ENCODE data around the gene ACAP3.

The ACAP3 gene

DNA sequence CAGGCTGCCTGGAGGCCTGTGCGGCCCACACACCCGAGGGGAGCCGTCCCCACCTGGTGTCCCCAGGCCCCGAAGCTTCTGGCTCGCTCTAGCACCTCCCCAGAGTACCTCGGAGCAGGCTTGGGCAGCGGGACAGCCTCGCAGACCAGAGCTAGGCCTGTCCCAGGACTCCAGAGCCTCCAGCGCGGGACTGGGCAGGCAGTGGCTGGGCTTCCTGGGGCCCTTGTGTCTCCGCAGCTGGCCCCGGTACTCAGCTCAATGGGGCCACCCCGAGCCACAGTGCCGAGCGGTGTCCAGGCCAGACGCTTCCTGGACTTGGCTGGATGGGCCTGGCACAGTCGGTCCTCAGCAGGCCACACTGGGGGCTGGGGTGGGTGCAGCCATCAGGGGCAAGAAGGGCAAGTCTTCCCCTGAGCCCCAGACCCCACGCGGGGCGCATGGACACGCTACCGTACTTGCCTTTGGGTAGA lies 22.6 kb downstream of the ACAP3 start:
- DNase-seq (ENCODE audit: low read depth) = no peak

DNA sequence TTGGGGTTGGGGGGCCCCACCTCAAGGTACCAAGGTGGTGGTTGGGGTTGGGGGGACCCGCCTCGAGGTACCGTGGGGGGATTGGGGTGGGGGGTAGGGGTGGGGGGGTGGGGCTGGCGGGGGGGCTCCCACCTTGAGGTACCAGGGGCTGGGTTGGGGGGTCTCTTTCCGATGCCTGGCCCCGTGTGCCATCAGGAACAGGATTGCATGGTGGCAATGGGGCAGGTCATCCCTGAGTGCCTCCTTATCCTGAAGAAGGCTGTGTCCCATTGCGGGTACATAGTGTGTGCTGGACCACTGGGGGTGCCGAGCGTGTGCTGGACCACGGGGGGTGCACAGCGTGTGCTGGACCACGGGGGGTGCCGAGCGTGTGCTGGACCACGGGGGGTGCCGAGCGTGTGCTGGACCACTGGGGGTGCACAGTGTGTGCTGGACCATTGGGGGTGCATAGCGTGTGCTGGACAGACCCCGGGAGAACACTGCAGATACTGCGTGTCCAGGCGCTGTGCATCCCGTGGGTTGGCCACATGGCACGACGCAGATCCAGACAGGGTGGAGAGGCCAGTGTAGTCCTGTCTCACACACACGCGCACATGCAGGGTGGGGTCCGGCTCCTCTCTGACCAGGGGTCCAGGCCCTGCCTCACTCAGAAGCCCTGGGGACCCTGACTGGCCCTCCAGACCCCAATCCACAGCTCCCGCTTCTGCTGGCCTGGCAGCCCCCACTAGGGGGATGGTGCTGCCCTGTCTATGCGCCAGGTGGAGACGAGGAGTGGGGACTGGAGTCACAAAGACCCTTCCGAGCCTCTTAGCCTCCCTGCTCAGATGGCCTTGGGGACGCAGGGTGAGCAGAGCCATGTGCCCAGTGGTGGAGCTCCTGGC lies 23.3 kb downstream of the ACAP3 start:
- DNase-seq (ENCODE audit: low read depth) = no peak

DNA sequence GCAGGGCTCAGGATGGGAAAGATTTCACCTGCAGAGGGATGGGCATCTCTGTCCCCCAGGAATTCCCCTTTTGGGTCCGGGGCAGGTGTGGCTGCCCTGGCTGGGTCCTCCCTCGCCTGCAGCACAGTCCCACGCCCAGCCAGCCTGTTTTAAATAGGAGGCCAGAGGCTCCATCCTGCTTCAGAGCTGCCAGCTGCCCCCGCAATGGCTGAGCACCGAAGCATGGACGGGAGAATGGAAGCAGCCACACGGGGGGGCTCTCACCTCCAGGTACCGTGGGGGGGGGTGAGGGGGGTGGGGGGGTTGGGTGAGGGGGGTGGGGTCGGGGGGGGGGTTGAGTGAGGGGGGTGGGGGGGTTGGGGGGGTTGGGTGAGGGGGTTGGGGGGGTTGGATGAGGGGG lies 23.9 kb downstream of the ACAP3 start:
- DNase-seq (ENCODE audit: low read depth) = no peak

DNA sequence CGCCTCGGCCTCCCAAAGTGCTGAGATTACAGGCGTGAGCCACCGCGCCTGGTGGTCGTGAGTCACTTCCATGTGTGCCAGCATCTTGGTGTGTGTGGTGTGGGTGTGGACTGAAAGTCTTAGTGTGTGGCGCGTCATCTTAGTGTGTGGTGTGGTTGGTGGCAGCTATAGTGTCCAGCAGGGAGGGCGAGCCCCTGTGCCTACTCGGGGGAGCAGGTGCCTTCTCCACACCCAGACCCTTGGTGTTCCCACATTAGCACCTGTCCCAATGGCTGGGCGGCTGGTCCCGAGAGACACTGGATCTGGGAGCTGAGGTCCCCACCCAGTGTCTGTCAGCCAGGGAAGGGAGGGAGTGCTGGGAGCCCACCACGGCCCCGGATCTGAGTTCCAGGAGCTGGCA lies 24.7 kb downstream of the ACAP3 start:
- DNase-seq (ENCODE audit: low read depth) = no peak

DNA sequence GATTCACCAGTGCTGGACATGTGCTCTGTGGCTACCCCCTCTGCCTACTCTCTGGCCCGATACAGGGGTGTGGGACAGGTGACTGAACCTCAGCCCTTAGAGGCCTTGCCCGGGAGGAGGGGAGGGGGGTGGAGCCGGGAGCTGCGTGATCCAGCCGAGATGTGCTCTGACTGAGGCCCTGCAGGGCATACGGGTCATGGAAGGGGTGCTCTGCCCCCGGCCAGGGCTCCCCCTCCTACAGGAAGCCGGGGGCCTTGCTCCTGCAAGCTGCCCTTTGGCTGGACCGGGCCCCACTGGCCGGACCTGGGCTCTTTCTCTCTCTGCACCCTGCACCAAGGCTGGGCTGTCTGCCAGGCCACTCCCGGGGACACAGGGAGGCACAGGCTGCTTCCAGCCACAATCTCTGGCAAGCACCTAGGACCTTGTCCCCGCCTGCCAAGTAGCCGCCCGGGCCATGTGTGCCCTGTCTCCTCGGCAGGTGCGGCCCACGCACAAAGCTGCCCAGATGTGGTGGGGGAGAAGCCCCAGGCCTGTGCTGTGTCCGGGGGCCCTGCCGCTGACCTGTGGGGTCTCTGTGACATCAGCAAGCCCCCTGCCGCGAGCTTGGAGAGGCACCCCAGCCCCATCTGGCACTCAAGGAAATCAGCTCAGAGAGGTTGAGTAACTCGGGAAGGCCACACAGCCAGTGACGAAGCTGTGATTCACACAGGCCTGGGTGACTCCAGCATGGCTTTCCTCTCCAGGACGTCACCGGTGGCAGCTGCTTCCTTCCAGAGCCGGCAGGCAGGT lies 26.0 kb downstream of the ACAP3 start:
- no peak for DNase-seq (ENCODE audit: low read depth)

DNA sequence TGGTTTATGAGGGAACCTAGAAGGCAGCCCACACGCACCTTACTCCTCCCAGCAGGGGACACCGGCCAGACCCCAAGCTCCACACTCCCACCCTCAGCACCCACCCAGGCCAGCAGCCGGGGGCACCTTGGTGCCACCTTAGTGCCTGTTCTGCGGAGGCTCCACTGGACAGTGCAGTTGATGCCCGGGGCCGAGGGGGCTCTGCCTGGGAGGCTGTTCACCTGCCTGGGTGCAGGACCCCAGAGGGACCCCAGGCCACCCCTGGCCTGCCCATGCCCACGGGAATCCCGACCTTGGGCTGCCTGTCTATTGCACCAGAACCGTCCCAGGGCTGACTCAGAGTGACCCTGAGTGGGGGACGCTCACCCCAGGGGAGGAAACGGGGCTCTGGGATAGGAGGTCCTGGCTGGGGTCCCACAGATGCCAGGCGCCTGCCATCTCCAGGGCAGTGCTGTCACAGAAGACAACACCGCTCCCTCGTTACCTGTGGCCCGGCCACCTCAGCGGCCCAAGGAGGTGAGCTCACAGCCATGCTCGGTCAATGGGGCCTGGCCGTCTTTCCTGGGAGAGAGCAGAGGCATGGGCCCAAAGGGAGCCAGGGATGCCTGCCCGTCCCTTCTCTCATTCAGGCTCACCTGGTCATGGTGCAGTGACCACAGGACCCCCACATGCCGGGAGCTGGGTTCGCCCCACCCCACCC lies 26.8 kb downstream of the ACAP3 start:
- no peak for DNase-seq (ENCODE audit: low read depth)

DNA sequence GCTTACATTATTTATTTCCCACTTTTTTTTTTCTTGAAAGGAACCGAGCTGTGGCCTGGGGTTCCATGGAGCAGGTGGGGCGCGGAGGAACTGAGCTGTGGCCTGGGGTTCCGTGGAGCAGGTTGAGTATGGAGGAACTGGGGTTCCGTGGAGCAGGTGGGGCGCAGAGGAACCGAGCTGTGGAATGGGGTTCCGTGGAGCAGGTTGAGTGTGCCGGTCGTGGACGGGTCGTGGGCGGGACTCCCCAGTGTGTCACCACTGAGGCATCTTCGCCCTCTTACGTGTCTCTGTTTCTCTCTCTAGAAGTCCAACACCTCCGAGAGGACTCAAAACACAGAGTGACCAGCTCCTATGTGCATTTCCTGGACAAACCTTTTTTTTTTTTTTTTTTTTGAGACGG lies 28.7 kb downstream of the ACAP3 start:
- no peak for DNase-seq (ENCODE audit: low read depth)

DNA sequence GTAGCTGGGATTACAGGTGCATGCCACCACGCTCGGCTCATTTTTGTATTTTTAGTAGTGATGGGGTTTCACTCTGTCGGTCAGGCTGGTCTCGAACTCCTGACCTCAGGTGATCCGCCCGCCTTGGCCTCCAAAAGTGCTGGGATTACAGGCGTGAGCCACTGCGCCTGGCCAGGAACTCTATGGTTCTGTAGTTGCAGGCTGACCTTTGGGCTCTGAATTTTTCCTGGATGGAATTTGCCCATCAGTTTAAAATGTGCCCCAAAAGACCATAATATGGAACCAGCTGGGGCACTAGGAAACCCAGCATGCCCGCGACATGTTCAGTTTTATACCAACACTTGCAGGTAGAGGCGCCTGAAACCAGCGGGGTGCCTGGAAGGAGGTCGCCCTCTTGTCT lies 29.1 kb downstream of the ACAP3 start:
- no peak for DNase-seq (ENCODE audit: low read depth)

DNA sequence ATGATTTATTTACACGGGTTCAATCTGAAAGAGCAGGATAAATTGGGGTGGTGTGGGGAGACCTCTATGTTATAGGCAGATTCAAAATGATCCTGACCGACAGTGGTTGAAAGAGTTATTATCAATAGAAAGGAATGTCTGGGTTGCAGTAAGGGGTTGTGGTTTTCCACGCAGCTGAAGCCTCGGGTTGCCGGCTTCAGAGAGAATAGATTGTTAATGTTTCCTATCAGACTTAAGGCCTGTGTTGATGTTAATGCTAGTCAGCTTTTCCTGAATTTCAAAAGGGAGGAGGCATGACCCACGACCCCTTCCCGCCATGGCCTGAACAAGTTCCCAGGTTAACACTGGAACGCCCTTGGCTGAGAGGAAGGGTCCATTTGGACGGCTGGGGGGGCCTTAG lies 31.9 kb downstream of the ACAP3 start:
- no peak for DNase-seq (ENCODE audit: low read depth)

DNA sequence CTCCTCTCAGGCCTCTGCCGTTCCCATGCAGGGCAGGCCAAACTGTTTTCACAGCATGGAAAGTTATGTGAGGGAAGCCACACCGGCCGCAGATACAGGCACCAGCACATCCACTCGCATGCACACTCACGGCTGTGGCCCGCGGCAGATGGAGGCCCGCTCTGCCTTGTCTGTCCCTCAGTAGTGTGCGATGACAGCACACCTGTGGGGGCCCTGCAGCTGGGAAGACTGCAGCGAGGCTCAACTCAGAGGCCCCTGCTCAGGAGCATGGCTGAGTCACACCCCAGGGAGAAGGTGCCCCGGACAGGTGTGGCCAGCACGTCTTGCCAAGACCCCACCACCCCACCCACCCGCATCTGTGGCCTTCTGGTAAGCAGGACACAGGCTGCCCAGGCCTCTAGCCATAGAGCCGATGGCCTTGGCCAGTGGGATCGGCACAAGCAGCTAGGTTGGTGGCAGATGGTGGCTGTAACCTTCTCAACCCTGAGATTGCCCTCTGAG lies 32.7 kb downstream of the ACAP3 start:
- DNase-seq (ENCODE audit: low read depth) = no peak

DNA sequence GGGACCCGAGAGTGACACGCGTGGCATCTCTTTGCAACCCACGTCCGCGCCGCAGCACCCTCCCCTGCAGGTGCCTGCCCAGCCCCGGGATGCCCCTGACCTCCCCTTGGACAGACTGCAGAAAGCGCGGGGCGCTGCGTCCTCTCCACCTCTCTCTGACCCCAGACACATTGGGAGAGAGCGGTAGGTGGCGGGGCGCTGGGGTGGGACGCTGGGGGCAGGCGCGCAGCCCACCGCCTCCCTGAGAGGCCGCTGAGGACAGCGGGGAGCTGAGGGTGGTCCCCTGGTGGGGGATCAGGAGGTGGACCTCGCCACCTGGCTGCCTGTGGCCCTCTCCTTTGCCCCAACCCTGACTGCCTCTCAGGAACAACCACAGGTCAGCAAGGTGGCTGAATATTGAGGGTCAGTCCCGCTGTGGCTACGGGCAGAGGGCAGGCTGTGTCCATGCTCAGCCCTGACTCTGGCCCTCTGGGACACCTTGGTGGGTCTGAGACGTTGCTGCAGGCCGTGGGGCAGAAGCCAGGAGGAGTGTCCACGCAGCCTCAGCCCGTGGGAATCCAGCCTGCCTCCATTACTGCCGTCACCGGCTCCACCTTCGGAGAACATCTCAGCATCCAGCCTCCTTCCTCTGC lies 33.3 kb downstream of the ACAP3 start:
- DNase-seq (ENCODE audit: low read depth) = no peak

DNA sequence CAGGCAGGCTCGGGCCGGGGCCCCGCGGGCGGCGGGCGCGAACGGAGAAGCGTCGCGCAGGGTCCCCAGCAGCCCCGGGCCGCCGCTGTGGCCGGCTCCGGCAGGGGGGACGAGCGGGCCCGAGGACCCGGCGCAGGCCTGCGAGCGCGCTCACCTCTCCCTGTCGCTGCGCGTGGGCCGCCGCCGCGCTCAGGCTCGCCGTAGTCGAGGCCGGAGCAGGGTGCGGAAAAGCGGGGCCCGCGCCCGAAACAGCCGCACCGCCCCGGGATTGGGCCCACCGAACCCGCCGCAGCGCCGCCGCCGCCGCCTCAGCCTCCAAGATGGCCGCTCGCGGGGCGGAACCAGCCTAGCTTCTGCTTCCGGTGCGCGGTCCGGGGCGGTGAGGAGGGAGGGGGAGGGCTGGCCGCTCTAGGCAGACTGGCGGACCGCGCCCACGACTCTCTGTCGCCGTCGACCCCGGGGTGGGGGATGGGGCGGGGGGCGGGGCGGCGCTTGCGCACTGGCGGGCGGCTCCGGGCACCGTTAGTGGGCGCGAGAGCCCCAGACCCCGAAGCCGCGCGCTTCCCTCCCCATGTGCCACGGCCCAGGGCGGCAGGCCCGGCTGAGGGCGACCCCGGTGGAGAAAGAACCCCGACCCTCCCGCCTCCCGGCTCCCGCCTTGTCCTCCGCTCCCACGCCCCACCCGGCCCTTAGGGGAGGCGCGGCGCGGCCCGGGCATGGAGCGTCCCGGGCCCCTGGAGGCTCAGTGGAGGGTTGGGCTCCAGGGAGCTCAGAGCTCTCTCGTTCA lies 34.0 kb downstream of the ACAP3 start, which contains the start of gene UBE2J2:
Gene UBE2J2, minus strand, starts transcription at position 343 of the 787 bp plus-strand sequence. CDS start 5,862 bp downstream, outside the sequence.
- peak; percentile 91 for DNase-seq (ENCODE audit: low read depth)

DNA sequence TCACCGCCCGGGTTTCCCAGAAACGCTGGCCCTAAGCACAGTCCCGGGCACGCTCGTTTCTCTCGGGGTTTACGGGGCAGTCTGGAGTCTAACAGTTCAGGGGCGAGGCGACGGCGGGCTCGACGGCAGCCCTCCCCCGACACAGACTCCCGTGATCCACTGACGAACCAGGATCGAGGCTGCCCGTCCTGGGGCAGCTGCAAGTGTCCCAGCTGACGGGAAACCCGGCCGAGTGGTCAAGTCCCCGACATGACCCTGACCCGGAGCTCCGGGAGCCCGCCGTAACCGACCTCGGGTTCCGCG lies 34.6 kb downstream of the ACAP3 start:
- no peak for DNase-seq (ENCODE audit: low read depth)

DNA sequence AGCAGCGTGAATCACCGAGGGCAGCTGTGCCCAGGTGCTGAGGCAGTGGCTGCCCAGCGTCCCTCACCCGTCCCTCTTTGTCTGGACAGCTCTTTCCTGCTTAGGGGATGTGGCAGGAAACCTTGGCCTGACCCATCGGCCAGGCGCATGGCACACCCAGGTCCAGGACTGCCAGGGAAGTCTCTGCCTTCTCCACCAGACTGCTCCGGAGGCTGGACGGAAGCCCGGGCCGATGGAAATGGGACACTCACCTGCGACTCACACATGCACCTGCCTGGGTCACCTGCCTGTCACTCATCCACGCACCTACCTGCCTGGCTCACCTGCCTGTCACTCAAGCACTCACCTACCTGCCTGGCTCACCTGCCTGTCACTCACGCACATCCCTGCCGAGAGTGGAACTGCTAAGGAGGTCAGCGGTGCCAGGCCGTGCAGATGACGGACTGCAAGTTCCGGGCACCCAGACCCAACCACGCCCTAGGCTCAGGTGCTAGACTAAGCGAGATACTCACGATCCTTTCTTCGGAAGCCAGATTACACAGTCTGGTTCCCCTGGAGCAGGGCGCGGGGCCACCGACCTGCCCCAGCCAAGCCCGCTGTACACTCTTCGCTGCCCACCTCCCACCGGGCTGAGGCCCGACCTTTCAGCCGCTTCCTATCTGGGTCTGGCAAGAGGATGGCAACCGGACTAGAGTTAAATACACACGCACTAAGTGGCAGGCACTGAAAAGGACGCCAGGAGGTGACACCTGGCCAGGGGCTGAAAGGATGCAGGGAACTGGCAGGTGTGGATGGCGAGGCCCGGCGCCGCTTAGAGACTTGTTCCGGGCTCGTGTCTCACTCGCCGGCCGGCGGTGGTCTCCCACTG lies 35.2 kb downstream of the ACAP3 start:
- DNase-seq (ENCODE audit: low read depth) = no peak

DNA sequence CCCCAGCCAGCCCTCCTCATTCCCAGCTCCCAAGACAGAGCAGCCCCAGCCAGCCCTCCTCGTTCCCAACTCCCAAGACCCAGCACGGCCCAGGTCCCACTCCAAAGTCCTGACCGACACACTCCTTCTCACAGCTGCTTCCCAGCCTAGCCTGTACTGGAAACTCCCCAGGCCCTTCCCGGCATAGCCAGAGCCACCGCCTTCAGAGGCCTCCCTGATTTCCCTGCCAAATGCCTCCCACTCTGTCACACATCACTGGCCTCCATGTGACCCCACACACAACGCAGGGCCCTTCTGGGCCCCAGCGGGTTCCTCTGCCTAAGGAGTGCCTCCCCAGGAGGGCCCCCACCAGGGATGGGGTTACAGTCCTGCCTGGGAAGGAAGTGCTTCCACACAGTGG lies 36.9 kb downstream of the ACAP3 start:
- no peak for DNase-seq (ENCODE audit: low read depth)

DNA sequence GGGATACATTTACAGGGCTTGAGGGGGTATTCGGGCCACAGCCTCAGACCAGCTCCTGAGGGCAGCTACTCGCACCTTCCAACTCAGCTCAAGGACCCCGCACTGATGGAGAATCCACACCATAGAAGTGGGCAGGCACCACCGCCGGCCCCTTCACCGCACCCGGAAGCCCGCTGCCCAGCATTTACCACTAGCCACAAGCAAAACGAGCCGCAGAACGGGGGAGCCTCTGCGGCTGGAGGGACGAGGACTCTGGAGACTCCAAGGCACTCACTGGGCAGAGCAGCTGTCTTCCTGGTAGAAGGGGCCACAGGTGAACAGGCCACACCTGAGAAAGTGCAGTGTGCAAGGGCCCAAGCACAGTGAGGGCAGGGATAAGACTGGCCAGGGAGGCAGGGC lies 39.4 kb downstream of the ACAP3 start:
- no peak for DNase-seq (ENCODE audit: low read depth)

DNA sequence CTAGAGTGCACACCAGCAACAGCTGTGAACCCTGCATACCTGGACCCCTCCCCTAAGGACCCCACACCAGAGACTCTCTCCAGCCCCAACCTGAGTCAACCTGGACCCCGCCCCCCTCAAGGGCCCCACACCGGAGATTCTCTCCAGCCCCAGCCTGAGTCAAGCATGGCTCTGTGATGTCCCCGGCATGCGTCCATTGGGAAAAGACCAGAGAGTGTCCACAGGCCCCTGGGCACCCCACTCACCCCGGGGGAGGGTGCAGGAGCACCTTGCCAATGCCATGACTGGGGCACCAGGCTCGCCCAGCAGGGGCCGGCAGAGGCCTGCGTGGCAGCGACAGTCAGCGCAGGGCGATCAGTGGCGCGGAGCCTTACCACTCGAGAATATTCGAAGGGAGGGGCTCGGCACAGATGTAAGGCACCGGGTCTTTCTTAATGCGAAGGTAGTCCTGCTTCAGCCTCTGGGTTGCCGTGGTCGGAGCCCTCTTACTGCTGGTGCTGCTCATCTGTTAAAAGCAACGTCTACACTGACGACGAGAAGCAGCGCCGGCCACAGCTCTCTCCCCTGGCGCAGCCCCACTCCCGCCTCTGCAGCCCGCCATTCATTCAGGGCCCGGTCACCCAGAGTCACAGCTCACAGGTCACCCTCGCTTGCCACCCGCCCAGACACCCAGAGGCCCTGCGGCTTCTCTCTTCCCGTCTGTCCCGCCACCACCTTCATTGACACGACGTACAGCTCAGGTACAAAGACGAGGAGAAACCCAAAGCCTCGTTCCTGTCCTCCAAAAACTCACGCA lies 40.0 kb downstream of the ACAP3 start:
- DNase-seq (ENCODE audit: low read depth) = no peak

DNA sequence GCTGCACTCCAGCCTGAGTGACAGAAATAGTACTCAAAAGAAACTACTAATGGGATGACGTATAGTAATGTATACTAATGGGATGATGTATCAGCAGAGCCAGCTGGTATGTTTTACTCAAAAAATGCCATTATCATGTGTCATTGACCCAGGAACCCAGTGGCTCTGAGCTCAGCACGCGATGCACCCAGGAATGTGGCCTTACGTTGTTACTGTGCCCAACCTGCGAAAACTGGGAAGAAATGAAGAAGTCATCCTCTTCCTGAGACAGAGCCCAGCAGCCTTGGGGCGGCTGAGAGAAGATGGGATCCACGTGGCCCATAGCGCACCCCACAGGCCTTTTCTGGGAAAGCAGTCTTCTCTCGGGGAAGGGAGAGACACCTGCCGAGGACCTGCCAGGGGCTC lies 42.9 kb downstream of the ACAP3 start:
- DNase-seq (ENCODE audit: low read depth) = no peak

DNA sequence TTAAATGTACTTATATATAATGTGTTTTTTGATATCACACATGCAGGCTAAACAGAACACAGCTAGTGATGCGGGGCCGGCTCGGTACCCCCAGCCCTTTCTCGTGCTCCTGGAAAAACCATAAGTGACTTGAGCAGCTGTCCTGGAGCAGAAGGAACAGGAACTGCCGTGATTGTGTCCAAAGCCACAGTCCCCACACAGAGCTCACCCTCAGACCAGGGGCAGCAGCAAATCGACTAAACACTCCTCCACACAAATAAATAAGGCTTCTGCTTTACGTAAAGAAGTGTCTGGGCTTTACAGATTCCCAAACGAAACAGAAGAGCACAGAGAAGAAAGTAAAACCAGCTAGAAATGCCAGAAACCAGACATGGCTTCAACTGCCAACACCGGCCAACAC lies 43.7 kb downstream of the ACAP3 start:
- DNase-seq (ENCODE audit: low read depth) = no peak
